ENCODE measurements around the gene TOP1.

TOP1 gene

GRCh38 chr20:41133709-41134361 lies 105.2 kb downstream of the TOP1 start:
- DNase-seq, result no peak

GRCh38 chr20:41134362-41135186 lies 106.0 kb downstream of the TOP1 start:
- DNase-seq, result no peak

- peak; percentile 42 for DNase-seq
Measured at GRCh38 chr20:41135187-41135887, 106.7 kb downstream of the TOP1 start.

GRCh38 chr20:41135888-41136679 lies 107.5 kb downstream of the TOP1 start:
- DNase-seq, result no peak

GRCh38 chr20:41136680-41137613 lies 108.3 kb downstream of the TOP1 start, which contains the start of gene PLCG1:
PLCG1 (plus strand) TSS chr20:41137543; CDS start chr20:41137642, 99 bp downstream.
- peak; percentile 50 for DNase-seq

- peak; percentile 6 for DNase-seq
Measured at GRCh38 chr20:41137614-41138474, 109.2 kb downstream of the TOP1 start.

- DNase-seq, result no peak
Measured at GRCh38 chr20:41138475-41139226, 110.0 kb downstream of the TOP1 start.

- no peak for DNase-seq
Measured at GRCh38 chr20:41139227-41140093, 110.8 kb downstream of the TOP1 start.

- no peak for DNase-seq
Measured at GRCh38 chr20:41140226-41141133, 111.9 kb downstream of the TOP1 start.

GRCh38 chr20:41141153-41141815 lies 112.7 kb downstream of the TOP1 start:
- DNase-seq, result no peak

- DNase-seq, result no peak
Measured at GRCh38 chr20:41142245-41142644, 113.6 kb downstream of the TOP1 start.

GRCh38 chr20:41142919-41143318 lies 114.3 kb downstream of the TOP1 start:
- no peak for DNase-seq

- no peak for DNase-seq
Measured at GRCh38 chr20:41143354-41143753, 114.7 kb downstream of the TOP1 start.

GRCh38 chr20:41145317-41145716 lies 116.7 kb downstream of the TOP1 start:
- DNase-seq, result no peak

- no peak for DNase-seq
Measured at GRCh38 chr20:41145821-41146620, 117.4 kb downstream of the TOP1 start.

- no peak for DNase-seq
Measured at GRCh38 chr20:41147767-41148191, 119.2 kb downstream of the TOP1 start.
